Stimulated activated CD4-positive, alpha-beta T cell treated with anti-CD3 and anti-CD28 coated beads, Interleukin-4, amount 100 ng/mL, for 4 hours (primary cell): ENCODE data around the gene ZNRF1.

Experiments
- DNase-seq, 2 experiments: peaks; one replicate each; pipeline ENCODE4 v3.0.0-alpha.2; 2020

Gene ZNRF1

DNA sequence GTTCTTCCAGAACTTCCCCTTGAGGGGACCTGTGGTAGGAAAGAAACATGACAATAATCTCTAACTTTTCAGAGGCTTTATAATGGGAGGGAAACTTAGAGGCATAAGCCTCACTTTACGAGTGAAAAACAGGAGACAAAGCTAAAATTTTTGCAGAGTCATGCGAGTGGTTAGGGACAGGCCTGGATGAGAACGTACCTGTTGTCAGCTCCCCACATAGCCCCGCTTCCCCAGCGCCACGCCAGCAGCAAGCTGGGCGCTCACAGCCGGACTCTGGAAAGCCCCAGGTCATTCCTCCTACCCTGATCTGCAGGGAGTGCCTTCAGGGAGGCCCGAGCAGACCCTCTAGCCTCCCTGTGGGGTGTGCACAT is 64.1 kb downstream of the ZNRF1 start:
- no peak for DNase-seq

GRCh38 chr16:75063549-75064088 is 64.8 kb downstream of the ZNRF1 start:
- no peak for DNase-seq

DNA sequence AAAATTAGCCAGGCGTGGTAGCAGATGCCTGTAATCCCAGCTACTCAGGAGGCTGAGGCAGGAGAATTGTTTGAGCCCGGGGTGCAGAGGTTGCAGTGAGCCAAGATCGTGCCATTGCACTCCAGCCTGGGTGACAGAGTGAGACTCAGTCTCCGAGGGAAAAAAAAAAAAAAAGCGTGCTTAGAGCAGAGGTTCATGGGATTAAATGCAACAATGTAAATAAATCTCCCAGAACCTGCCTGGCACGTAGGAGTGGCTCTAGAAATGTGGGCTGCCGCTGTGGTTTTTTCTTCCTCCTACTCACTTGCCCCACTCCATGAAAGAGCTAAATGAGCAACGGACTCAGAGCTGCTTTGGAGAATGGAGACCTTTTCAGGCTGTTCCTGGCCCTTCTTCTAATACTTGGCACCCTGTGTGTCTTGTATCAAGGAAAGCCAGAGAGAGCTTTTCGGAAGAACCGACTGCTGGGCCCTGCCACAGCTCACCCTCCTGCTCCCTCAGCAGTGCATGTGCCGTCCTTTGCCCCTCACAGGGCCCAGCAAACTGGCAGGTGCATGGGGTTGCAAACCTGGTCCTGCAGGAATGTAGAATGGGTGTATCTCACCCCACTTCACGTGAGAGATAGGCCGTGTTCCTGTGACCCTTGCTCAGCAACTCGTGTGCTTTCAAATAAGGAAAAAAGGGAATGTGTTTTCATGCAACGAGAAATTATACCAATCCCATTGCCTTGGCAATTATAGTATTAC is 65.8 kb downstream of the ZNRF1 start:
- DNase-seq, result peak in 1 of 2 experiments; percentile 17

- DNase-seq, result peak in 1 of 2 experiments; percentile 7
Measured at GRCh38 chr16:75065149-75065505, 66.3 kb downstream of the ZNRF1 start.

DNA sequence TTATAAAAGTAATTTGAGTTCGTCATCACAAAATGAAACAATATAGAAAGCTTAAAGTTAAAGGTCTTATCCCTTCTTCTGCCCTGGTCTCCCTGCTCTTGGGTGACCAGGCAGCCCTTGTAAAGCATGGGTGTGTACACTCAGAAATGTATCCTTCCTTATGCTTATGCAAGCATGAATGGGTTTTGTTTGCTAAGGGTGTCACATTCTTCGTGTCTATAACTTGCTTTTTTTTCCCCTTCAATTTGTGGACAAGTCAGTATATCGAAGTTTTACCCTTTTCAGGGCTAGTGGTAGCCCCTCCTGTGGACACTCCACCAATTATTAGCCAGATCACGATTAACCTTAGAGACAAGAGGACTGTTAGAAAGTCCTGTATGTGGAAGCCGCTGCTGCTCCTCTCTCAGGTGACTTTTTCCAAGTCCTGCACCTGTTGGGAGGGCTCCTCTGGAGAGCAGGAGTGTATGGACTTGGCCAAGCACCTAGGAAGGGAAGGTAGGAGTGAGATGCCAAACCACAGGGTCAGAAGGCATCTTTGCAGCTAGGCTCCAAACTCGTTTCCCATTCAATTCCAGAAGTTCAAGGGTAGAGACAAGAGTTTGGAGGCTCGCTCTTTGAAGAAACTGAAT is 66.8 kb downstream of the ZNRF1 start:
- DNase-seq, result no peak

DNA sequence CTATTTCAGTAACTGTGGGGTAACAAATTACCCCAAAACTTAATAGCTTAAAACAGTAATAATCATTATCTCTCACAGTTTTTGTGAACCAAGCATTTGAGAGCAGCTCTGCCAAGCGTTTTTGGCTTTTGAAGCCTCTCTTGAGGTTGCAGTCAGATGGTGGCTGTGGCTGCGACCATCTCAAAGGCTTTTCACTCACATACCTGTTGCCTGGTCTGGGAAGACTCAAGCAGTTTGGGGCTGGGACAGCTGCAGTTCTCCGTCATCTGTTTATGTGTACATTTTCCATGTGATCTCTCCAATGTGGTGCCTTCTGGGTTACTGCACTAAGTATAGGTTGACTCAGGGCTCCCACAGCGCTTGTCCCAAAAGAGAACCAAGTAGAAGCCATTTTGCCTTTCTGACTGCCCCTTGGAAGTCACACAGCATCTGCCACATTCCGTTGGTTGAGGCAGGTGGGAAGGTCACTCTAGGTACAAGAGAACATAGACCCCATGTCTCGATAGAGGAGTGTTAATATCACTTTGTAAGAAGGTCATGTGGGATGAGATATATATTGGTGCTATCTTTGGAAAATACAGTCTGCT is 68.1 kb downstream of the ZNRF1 start:
- DNase-seq, result no peak

DNA sequence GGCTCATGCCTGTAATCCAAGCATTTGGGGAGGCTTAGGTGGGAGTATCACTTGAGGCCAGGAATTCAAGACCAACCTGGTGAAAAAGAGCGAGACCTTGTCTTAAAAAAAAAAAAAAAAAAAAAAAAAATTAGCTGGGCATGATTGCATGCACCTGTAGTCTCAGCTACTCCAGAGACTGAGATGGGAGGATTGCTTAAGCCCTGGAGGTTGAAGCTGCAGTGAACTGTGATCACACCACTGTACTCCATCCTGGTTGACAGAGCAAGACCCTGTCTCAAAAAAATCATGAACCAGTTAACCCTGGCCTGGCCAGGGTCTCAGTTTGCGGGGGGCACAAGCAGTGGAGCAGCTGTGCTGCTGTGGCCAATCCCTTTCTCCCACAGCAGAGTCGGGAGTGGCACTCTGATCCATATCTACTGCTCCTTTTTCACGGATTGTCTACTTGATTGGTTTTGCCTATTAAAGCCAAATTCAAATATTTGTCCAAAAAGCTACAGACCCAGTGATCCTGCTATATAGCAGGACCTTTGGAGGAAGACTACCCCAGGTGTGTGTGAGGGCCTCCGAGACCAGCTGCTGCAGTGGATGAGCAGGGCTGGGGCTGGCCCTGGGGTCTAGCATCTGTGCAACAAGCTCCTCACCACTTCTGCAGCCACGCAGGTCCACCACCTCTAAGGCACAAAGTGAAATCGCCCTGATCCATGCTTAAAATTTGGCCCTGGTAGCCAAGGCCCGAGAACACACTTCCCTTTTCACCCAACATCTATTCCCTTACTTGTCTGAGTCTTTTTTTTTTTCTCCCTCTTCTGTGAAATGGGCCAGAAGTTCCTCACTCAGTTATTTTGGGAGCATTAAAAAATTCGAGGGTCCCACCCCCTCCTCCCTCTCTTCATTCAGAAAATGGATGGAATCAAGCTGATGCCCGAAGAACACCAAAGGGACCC is 69.5 kb downstream of the ZNRF1 start:
- DNase-seq, result no peak

GRCh38 chr16:75070012-75070841 is 71.4 kb downstream of the ZNRF1 start:
- no peak for DNase-seq

GRCh38 chr16:75071621-75072020 is 72.8 kb downstream of the ZNRF1 start:
- no peak for DNase-seq

GRCh38 chr16:75072239-75072947 is 73.6 kb downstream of the ZNRF1 start:
- DNase-seq, result no peak

- no peak for DNase-seq
Measured at GRCh38 chr16:75073545-75074303, 74.9 kb downstream of the ZNRF1 start.

- DNase-seq, result no peak
Measured at GRCh38 chr16:75074304-75074793, 75.5 kb downstream of the ZNRF1 start.

DNA sequence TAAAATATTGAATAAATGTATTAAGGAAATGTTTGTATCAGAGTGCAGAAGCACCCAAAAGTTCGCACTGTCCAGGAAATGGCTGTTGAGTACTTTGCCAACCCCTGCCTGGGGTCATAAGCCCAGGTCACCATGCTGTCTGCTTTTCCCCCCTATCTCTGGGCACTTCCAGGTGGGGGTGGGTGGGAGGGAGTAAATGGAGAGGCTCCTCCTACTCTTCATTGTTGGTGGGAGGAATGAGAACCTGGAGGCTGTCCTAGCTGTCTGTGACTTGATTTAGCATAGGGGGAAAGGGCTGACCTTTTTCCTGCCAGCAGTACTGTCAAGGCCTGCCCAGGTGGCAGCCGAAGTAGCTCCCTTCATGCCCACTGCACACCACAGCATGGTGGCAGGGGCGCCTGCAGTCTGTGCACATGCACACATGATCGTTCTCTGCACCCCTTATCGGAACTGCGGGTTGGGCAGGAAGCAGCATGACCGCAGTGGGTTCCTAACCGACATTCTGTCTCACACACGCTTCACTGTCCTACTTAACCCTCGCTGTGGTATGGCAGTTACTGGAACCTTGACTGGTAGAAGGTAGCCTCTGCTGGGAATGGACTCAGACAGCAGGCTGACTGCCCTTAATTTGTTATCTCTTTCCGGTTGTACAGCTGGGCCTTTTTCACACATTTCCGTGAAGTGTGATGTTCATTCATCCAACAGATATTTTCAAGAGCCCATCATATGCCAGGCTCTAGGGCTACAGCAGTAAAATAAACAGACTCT is 76.3 kb downstream of the ZNRF1 start:
- DNase-seq, result peak; percentile 43 to 75

DNA sequence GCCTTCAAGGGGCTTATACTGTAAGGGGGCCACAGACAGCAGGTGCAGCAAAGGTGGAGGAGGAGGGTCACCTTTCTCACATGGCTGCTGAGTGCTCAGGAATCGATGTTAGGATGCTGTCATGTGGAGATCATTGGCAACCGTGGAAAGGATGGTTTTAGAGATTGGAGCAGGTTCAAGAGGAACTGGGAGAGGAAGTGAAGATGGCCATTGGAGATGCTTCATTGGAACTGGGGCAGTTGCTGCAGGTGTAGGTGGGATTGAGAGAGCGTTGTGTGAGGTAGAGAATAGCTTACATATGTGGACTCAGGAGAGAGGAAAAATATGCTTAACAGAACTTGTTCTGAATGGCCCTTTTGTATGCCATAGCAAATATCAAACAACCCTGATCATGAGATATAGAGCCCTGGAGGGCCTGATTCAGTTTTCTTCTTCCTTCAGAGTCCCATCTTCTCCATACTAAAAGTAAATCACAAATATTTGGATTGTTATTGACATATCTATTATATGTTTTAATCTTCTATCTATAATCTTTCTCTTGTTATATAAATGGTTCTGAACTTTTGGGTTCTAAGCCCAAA is 77.0 kb downstream of the ZNRF1 start:
- no peak for DNase-seq

- DNase-seq, result no peak
Measured at GRCh38 chr16:75078886-75079285, 80.1 kb downstream of the ZNRF1 start.

GRCh38 chr16:75079346-75079926 is 80.6 kb downstream of the ZNRF1 start:
- DNase-seq, result no peak

DNA sequence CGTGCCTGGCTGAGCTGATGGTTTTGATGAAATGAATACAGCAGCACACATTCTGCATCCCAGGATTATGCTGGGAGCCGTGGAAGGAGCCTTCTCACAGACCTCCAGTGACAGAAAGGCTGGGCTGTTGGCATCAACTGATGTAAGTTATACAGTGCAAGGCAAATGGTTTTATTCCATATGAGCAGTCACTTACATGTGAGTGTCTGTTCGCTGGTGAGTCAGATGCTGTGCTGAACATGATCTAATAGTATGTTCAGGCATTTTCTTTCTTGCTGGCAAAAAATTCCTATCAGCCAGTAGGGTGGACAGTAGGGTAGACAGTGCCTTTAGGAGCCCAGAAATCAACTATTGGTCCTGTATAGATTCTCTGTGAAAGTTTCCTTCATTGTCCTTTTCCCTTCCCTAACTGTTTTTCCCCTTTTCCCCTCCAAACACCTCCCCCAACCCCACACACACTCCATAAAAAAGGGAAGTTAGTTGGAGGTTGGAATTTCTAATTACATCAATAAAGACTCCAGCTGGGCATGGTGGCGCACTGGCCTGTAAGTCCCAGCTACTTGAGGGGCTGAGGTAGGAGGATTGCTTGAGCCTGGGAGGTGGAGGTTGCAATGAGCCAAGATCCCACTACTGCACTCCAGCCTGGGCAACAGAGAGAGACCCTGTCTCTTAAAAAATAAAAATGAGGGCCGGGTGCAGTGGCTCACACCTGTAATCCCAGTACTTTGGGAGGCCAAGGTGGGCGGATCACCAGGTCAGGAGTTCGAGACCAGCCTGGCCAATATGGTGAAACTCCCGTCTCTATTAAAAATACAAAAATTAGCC is 81.6 kb downstream of the ZNRF1 start:
- DNase-seq, result no peak
